ENCODE data around the gene GAREM1.

DNA sequence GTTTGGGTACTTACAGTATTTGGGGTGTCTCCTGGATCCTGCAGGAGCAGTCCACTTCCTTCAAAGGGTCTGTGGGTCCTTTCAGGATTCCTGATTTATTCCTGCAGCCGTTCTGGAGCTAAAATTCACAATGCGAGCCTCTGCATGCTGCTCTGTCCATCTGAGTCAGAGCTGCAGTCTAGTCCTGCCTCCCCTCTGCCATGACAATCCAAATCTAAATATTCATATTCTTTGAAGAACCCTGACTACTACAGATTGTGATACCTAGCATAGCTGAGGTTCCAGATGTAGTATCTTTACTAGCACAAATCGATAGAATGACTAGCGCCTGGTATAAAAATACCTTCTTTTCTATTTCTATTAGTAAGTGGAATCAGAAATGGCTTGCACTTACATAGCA is 31.3 kb upstream of the GAREM1 start:
- TF ChIP-seq, protein P1, sequence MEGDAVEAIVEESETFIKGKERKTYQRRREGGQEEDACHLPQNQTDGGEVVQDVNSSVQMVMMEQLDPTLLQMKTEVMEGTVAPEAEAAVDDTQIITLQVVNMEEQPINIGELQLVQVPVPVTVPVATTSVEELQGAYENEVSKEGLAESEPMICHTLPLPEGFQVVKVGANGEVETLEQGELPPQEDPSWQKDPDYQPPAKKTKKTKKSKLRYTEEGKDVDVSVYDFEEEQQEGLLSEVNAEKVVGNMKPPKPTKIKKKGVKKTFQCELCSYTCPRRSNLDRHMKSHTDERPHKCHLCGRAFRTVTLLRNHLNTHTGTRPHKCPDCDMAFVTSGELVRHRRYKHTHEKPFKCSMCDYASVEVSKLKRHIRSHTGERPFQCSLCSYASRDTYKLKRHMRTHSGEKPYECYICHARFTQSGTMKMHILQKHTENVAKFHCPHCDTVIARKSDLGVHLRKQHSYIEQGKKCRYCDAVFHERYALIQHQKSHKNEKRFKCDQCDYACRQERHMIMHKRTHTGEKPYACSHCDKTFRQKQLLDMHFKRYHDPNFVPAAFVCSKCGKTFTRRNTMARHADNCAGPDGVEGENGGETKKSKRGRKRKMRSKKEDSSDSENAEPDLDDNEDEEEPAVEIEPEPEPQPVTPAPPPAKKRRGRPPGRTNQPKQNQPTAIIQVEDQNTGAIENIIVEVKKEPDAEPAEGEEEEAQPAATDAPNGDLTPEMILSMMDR (conservative IDR thresholded peaks at IDR 0.05), result no peak
- no peak for TF ChIP-seq ZFX (IDR thresholded peaks at IDR 0.05)
